ENCODE measurements around the gene ARL16.
A peak's percentile ranks its signal among the peaks of the same experiment; 100 is the strongest.

ARL16 gene

GRCh38 chr17:81644496-81644895 lies 39.1 kb downstream of the ARL16 start:
- no peak for DNase-seq (ENCODE audit: low read depth)

- DNase-seq (ENCODE audit: low read depth), result peak; percentile 35
Measured at GRCh38 chr17:81641825-81642489, 41.6 kb downstream of the ARL16 start.

GRCh38 chr17:81640011-81640410 lies 43.6 kb downstream of the ARL16 start:
- DNase-seq (ENCODE audit: low read depth), result no peak

- no peak for DNase-seq (ENCODE audit: low read depth)
Measured at GRCh38 chr17:81638683-81639082, 44.9 kb downstream of the ARL16 start.

- peak; percentile 51 for DNase-seq (ENCODE audit: low read depth)
Measured at GRCh38 chr17:81636505-81637288, 46.9 kb downstream of the ARL16 start, which contains the start of the genes NPLOC4 and TSPAN10. Gene NPLOC4, minus strand, starts transcription at chr17:81637112. Its CDS starts 182 bp downstream, at chr17:81636930. Gene TSPAN10, plus strand, starts transcription at chr17:81637196. Its CDS starts 5,217 bp downstream, at chr17:81642413.

- no peak for DNase-seq (ENCODE audit: low read depth)
Measured at GRCh38 chr17:81635973-81636504, 47.6 kb downstream of the ARL16 start.

GRCh38 chr17:81635431-81635830 lies 48.2 kb downstream of the ARL16 start:
- no peak for DNase-seq (ENCODE audit: low read depth)

GRCh38 chr17:81631482-81631881 lies 52.1 kb downstream of the ARL16 start:
- DNase-seq (ENCODE audit: low read depth), result no peak

Measured in HS-5 (cell line).